SU-DHL-6 (cell line): Measurements from ENCODE around the gene IPPK.

Experiments used
- H2AFZ ChIP-seq: fragments of 200-600 bp; sonication (generic); 2 replicates; pipeline ENCODE4 v1.6.1; 2014; ENCODE audit warnings: low read depth, mild to moderate bottlenecking, moderate library complexity, mixed read lengths, antibody characterized with exemption, low read length; ENCODE audit not compliant: severe bottlenecking
- H3F3A ChIP-seq: fragments of 200-600 bp; shearing (Covaris generic); 2 replicates; pipeline ENCODE4 v1.6.0; 2016; ENCODE audit warnings: antibody characterized with exemption, mild to moderate bottlenecking; ENCODE audit not compliant: insufficient read depth
- H3K27ac ChIP-seq: fragments of 200-600 bp; sonication (generic); 2 replicates; pipeline ENCODE4 v1.5.1; 2016; ENCODE audit warnings: low read depth, mild to moderate bottlenecking, low read length, moderate library complexity, mixed read lengths
- H3K27me3 ChIP-seq: fragments of 200-600 bp; sonication (generic), shearing (Covaris generic); 2 replicates; pipeline ENCODE4 v1.6.0; 2014; ENCODE audit warnings: mild to moderate bottlenecking, low read length
- H3K36me3 ChIP-seq: fragments of 200-600 bp; sonication (generic); 2 replicates; pipeline ENCODE4 v1.6.1; 2014; ENCODE audit warnings: mild to moderate bottlenecking, low read length, mixed read lengths
- H3K4me2 ChIP-seq: fragments of 300-600, 200-600 bp; shearing (Covaris generic), sonication (generic); 2 replicates; pipeline ENCODE4 v1.6.0; 2014; ENCODE audit warnings: low read length, low read depth, mild to moderate bottlenecking; ENCODE audit not compliant: poor library complexity, severe bottlenecking
- H3K4me3 ChIP-seq: fragments of 200-600 bp; sonication (generic); 2 replicates; pipeline ENCODE4 v1.5.1; 2014; ENCODE audit warnings: antibody characterized with exemption, low read length, mild to moderate bottlenecking, mixed read lengths; ENCODE audit not compliant: insufficient read depth, poor library complexity, severe bottlenecking
- H3K79me2 ChIP-seq: fragments of 200-600 bp; sonication (generic); 2 replicates; pipeline ENCODE4 v1.6.1; 2014; ENCODE audit warnings: mild to moderate bottlenecking, low read length, moderate library complexity; ENCODE audit not compliant: insufficient read depth
- H3K9ac ChIP-seq: fragments of 200-600 bp; sonication (generic); 2 replicates; pipeline ENCODE4 v1.7.0; 2014; ENCODE audit warnings: mild to moderate bottlenecking, low read length
- H3K9me2 ChIP-seq: fragments of 200-600 bp; sonication (generic); replicated peaks from 2 replicates; pipeline ENCODE4 v1.6.1; 2014; ENCODE audit warnings: low read length; ENCODE audit not compliant: insufficient read depth
- H3K9me3 ChIP-seq: fragments of 200-600 bp; sonication (generic); 2 replicates; pipeline ENCODE4 v1.6.1; 2014; ENCODE audit warnings: low read length, mixed read lengths; ENCODE audit not compliant: insufficient read depth
- H4K20me1 ChIP-seq: fragments of 200-600 bp; sonication (generic); 2 replicates; pipeline ENCODE4 v1.6.1; 2014; ENCODE audit warnings: low read depth, mild to moderate bottlenecking, antibody characterized with exemption, low read length, moderate library complexity, mixed read lengths
- EZH2phosphoT487 ChIP-seq: fragments of 200-600 bp; sonication (generic), shearing (Covaris generic); conservative IDR thresholded peaks from 2 replicates; pipeline ENCODE4 v1.6.1; 2018; ENCODE audit warnings: mild to moderate bottlenecking, antibody characterized with exemption, low read length, moderate library complexity, mixed read lengths
- TF ChIP-seq, protein P1 (sequence below): fragments of 200-600 bp; sonication (generic); IDR thresholded peaks from one replicate; pipeline ENCODE4 v1.5.1; 2017; ENCODE audit warnings: antibody characterized with exemption, mild to moderate bottlenecking, low read length, moderate library complexity; ENCODE audit not compliant: insufficient read depth, poor library complexity, severe bottlenecking

The IPPK gene

DNA sequence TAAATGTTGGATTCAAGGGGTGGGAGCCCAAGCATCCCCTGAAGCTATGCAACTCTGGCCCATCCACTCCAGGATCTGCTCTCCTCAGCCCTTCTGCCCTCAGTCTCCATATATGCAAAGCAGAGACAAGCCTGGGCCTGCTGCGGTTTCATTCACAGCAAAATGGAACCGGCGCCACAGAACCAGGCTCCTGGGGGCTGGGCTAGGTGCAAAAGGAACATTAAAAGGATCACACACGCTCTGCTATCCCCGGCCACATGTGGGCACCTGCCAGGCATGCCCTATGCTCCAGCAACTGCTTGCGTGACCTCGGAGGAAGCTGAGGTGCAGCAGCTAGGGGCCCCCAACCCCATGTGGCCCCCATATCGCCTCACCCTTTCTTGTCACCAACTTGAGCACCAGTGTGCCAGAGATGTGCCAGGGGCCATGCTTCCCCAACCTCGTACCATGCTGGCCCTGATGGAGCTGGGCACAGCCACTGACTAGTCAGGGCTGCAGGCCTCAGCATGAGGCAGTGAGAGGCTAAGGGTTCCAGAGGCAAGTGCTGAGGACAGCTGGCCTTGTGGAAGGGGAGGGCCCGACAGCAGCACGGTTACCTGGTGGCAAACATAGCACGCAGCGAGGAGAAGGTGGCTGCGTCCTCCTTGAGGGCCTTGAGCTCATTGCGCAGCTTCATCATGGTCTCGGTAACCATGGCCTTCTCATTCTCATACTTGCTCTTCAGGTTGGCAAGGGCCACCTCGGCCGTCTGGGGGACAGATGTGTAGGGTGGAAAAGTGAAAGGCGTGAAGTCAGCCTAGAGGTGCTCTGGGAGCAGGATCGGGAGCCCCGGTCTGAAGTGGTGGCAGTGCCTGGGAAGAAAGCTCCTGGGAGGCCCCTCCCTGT is 47.5 kb upstream of the IPPK start:
- Histone ChIP-seq H3K36me3 (peaks cover 9% of the 10 kb centered on the region; the same call in 1 of the 2 replicates), H3K27me3 (no peaks in the 10 kb centered on the region), H3K4me2 (peak overlapping the region; percentile 39), H3K9me3 (no peaks in the 10 kb centered on the region), H2AFZ (no peak overlapping the region), H3K27ac (peak overlapping the region; percentile 88), H3K4me3 (peak overlapping the region; percentile 6), H3K9ac (peak overlapping the region; percentile 32), H3K79me2 (peaks cover 3% of the 10 kb centered on the region), H4K20me1 (no peaks in the 10 kb centered on the region), H3K9me2 (no peaks in the 10 kb centered on the region), H3F3A (peaks cover 36% of the 10 kb centered on the region)
- no peak for TF ChIP-seq EZH2phosphoT487
- TF ChIP-seq, protein P1, sequence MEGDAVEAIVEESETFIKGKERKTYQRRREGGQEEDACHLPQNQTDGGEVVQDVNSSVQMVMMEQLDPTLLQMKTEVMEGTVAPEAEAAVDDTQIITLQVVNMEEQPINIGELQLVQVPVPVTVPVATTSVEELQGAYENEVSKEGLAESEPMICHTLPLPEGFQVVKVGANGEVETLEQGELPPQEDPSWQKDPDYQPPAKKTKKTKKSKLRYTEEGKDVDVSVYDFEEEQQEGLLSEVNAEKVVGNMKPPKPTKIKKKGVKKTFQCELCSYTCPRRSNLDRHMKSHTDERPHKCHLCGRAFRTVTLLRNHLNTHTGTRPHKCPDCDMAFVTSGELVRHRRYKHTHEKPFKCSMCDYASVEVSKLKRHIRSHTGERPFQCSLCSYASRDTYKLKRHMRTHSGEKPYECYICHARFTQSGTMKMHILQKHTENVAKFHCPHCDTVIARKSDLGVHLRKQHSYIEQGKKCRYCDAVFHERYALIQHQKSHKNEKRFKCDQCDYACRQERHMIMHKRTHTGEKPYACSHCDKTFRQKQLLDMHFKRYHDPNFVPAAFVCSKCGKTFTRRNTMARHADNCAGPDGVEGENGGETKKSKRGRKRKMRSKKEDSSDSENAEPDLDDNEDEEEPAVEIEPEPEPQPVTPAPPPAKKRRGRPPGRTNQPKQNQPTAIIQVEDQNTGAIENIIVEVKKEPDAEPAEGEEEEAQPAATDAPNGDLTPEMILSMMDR = no peak

DNA sequence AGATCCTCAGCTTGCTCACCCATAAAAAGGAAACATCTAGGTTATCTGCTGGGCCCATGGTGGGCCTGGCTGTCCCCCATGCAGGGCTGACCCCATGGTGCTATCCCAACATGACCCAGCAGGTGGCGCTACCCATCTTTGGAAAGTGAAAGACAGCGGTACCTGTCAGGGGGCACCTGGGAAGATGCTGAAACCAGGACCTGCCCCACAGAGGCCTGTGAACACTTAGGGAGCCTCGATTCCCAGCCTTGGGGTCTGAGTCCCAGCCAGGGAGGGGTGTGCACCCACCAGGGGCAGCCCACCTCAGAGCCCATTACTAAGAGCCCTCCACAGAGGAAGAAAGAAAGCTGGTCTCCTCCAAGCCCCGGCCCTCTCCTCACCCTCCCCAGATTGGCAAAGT is 46.6 kb upstream of the IPPK start:
- Histone ChIP-seq H3K9me3 (no peaks in the 10 kb centered on the region), H3K79me2 (peaks cover 3% of the 10 kb centered on the region), H3K36me3 (peaks cover 12% of the 10 kb centered on the region; the same call in 1 of the 2 replicates), H3K9me2 (no peaks in the 10 kb centered on the region), H3K4me2 (peak overlapping the region; percentile 39), H3K9ac (peak overlapping the region; percentile 32), H3F3A (peaks cover 27% of the 10 kb centered on the region), H3K4me3 (no peak overlapping the region), H3K27ac (peak overlapping the region; percentile 88), H4K20me1 (no peaks in the 10 kb centered on the region), H2AFZ (no peak overlapping the region), H3K27me3 (no peaks in the 10 kb centered on the region)
- no peak for TF ChIP-seq EZH2phosphoT487
- TF ChIP-seq, protein P1 = peak; percentile 84

DNA sequence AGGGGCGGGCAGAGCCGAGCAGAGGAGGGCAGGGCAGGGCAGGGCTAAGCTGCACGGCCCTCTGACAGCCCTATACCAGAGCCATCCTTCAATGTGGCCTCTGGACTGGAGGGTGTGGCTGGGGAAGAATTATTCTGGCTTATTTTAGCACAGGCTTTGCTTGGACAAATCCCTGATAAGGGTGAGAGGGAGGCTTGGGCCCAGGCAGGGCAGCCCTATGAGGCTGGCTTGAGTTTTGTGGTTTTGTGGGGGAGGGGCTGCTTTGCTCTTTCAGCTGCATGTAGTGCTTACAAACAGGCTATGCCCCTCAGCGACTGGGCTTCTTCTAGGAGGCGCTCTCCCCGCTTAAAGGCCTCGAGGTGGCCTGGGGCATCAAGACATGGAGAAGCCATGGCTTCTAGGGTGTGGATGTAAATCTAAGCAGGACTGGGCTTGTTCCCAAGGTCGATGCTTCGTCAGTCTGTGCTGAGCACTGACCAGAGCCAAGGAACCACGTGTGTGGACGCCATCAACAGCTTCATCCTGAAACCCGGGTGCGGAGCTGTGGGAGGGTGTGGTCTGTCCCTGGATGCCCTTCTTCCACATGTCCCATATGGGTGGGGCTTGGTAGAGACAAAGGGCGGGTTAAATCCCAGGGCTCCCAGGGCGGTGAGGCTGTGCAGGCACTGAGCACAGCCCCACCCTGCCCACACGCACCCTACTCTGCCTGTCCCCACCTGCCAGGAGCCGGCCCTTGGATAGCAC is 45.7 kb upstream of the IPPK start:
- H3F3A ChIP-seq = peaks cover 18% of the 10 kb centered on the region
- no peak overlapping the region for H3K9ac ChIP-seq
- peaks cover 3% of the 10 kb centered on the region for H3K79me2 ChIP-seq
- TF ChIP-seq EZH2phosphoT487 = no peak
- TF ChIP-seq, protein P1 = no peak
- no peak overlapping the region for H3K4me3 ChIP-seq
- H4K20me1 ChIP-seq = no peaks in the 10 kb centered on the region
- H2AFZ ChIP-seq = no peak overlapping the region
- no peaks in the 10 kb centered on the region for H3K9me3 ChIP-seq
- no peaks in the 10 kb centered on the region for H3K27me3 ChIP-seq
- H3K9me2 ChIP-seq = no peaks in the 10 kb centered on the region
- H3K36me3 ChIP-seq = peaks cover 15% of the 10 kb centered on the region; the same call in 1 of the 2 replicates
- no peak overlapping the region for H3K27ac ChIP-seq
- no peak overlapping the region for H3K4me2 ChIP-seq
